Thyroid gland (tissue), 4 donors: Measurements from ENCODE around the gene IL20RB.

Experiments used
- POLR2A ChIP-seq, 2 donors: fragments of 450-650 bp; IDR thresholded peaks; one replicate each; pipeline ENCODE4 v1.6.1; 2017; ENCODE audit warnings: antibody characterized with exemption in 2 of 2, mild to moderate bottlenecking in 2 of 2, moderate library complexity in 1 of 2
- TF ChIP-seq, protein P1 (sequence below), 6 experiments: fragments of 200-600 bp in 3 of 6; fragments of 450-650 bp in 3 of 6; sonication (generic) in 3 of 6; IDR thresholded peaks; one replicate each; pipeline ENCODE4 v1.5.1; 2016 to 2019; ENCODE audit warnings: antibody characterized with exemption in 6 of 6, mild to moderate bottlenecking in 2 of 6, inconsistent platforms in 1 of 6, moderate library complexity in 1 of 6

GRCh38 chr3:136950623-136951022 is 7.2 kb upstream of the IL20RB start:
- TF ChIP-seq, protein P1, sequence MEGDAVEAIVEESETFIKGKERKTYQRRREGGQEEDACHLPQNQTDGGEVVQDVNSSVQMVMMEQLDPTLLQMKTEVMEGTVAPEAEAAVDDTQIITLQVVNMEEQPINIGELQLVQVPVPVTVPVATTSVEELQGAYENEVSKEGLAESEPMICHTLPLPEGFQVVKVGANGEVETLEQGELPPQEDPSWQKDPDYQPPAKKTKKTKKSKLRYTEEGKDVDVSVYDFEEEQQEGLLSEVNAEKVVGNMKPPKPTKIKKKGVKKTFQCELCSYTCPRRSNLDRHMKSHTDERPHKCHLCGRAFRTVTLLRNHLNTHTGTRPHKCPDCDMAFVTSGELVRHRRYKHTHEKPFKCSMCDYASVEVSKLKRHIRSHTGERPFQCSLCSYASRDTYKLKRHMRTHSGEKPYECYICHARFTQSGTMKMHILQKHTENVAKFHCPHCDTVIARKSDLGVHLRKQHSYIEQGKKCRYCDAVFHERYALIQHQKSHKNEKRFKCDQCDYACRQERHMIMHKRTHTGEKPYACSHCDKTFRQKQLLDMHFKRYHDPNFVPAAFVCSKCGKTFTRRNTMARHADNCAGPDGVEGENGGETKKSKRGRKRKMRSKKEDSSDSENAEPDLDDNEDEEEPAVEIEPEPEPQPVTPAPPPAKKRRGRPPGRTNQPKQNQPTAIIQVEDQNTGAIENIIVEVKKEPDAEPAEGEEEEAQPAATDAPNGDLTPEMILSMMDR (IDR thresholded peaks at IDR 0.05), result no peak
- TF ChIP-seq POLR2A (IDR thresholded peaks at IDR 0.05), result no peak
